ENCODE measurements around the gene LRCH1. TPM values are rescaled to one million over a fixed set of nuclear protein-coding genes. Genes with fewer than 3 reads are reported as not detected.

Gene LRCH1
- total RNA-seq, 1 donor from 2014 or later: 3.4 TPM

DNA sequence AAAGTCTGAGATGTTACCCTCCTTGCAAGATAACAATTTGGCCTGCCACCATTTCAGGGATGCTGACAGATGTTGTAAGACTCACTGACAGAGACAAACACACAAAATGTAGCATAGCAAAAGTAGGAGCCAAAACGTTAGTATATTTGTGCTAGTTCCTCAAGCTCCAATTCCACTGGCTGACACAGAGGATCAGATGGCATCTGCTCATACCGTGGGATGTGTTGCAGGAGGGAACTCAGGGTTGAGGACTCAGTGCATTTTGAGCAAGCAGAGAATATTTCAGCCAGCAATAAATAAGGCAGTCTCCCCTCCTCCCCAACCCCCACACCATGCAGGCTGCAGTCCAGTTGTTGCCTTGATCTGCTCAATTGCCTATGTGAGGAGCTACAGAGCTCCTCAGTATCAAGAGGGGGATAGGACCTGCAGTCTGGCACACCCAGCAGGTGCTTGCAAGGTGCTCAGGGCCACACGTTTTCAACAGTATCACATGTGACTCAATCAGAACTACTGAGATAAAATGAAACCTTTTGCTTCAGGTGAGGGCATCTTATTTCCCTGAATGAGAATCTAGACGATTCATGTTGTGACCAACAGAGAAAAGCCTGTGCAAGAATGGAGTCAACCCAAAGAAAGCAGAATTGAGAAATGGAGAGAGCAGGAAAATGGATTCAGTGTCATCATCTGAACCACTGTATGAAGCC is 23.6 kb upstream of the LRCH1 start:
- DNase-seq (ENCODE audit: low read depth): no peak
- H3K27me3 ChIP-seq (ENCODE audit: control insufficient read depth, insufficient read depth, low read length): peaks cover 2% of the 10 kb centered on the region
- H3K4me3 ChIP-seq (ENCODE audit: low read depth, low read length): no peak overlapping the region
- TF ChIP-seq CTCF (IDR thresholded peaks at IDR 0.05; ENCODE audit: insufficient read depth, low read length, severe bottlenecking): no peak
- no peak for FAIRE-seq
- no peaks in the 10 kb centered on the region for H3K36me3 ChIP-seq (ENCODE audit: control insufficient read depth, insufficient read depth, low read length)

GRCh38 chr13:46530084-46530935 is 22.7 kb upstream of the LRCH1 start:
- Histone ChIP-seq H3K36me3 (ENCODE audit: control insufficient read depth, insufficient read depth, low read length) (no peaks in the 10 kb centered on the region), H3K4me3 (ENCODE audit: low read depth, low read length) (no peak overlapping the region), H3K27me3 (ENCODE audit: control insufficient read depth, insufficient read depth, low read length) (peaks cover 2% of the 10 kb centered on the region)
- DNase-seq (ENCODE audit: low read depth) (peak; percentile 33), FAIRE-seq (no peak)
- no peak for TF ChIP-seq CTCF (IDR thresholded peaks at IDR 0.05; ENCODE audit: insufficient read depth, low read length, severe bottlenecking)

DNA sequence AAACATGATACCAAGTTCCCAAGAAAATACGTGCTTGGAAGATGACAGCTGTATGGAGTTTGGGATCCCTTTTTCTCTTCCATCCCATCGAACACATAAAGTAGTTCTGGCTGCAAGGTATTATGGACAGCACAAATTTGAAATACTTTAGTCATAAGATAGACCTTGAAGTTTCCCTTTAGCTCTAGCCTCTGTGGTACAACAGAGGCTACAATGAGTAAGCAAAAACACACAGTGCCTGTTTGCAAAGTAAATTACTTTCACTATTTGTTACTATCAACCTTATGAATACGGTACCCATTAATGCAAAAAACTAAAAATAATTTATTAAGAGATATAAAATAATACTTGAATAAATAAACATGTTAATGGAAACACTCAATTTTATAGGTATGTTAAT is 21.0 kb upstream of the LRCH1 start:
- no peaks in the 10 kb centered on the region for H3K27me3 ChIP-seq (ENCODE audit: control insufficient read depth, insufficient read depth, low read length)
- no peaks in the 10 kb centered on the region for H3K36me3 ChIP-seq (ENCODE audit: control insufficient read depth, insufficient read depth, low read length)
- TF ChIP-seq CTCF (IDR thresholded peaks at IDR 0.05; ENCODE audit: insufficient read depth, low read length, severe bottlenecking): no peak
- no peak for FAIRE-seq
- no peak for DNase-seq (ENCODE audit: low read depth)
- no peak overlapping the region for H3K4me3 ChIP-seq (ENCODE audit: low read depth, low read length)

GRCh38 chr13:46535002-46535401 is 18.0 kb upstream of the LRCH1 start:
- TF ChIP-seq CTCF (IDR thresholded peaks at IDR 0.05; ENCODE audit: insufficient read depth, low read length, severe bottlenecking): no peak
- Histone ChIP-seq H3K27me3 (ENCODE audit: control insufficient read depth, insufficient read depth, low read length) (no peaks in the 10 kb centered on the region), H3K4me3 (ENCODE audit: low read depth, low read length) (no peak overlapping the region), H3K36me3 (ENCODE audit: control insufficient read depth, insufficient read depth, low read length) (no peaks in the 10 kb centered on the region)
- FAIRE-seq (no peak), DNase-seq (ENCODE audit: low read depth) (no peak)

- Histone ChIP-seq H3K4me3 (ENCODE audit: low read depth, low read length) (no peak overlapping the region), H3K27me3 (ENCODE audit: control insufficient read depth, insufficient read depth, low read length) (no peaks in the 10 kb centered on the region), H3K36me3 (ENCODE audit: control insufficient read depth, insufficient read depth, low read length) (no peaks in the 10 kb centered on the region)
- peak; percentile 31 for DNase-seq (ENCODE audit: low read depth)
- FAIRE-seq: no peak
- TF ChIP-seq CTCF (IDR thresholded peaks at IDR 0.05; ENCODE audit: insufficient read depth, low read length, severe bottlenecking): no peak
These were observed 17.1 kb upstream of the LRCH1 start for GRCh38 chr13:46535825-46536224.

All from bronchial epithelial cell (primary cell).